GM19455 (cell line): Measurements from ENCODE around the gene PCED1B.
"Not testable (repeated sequence)": the region's sequence is repeated elsewhere in the genome, so short reads cannot be mapped to it uniquely, and the experiment has no call there.

Source experiments
- ATAC-seq: cut with Tn5 transposase; IDR thresholded peaks from one replicate; pipeline ENCODE4 v1.9.1; 2021; ENCODE audit not compliant: unreplicated experiment

Gene PCED1B

DNA sequence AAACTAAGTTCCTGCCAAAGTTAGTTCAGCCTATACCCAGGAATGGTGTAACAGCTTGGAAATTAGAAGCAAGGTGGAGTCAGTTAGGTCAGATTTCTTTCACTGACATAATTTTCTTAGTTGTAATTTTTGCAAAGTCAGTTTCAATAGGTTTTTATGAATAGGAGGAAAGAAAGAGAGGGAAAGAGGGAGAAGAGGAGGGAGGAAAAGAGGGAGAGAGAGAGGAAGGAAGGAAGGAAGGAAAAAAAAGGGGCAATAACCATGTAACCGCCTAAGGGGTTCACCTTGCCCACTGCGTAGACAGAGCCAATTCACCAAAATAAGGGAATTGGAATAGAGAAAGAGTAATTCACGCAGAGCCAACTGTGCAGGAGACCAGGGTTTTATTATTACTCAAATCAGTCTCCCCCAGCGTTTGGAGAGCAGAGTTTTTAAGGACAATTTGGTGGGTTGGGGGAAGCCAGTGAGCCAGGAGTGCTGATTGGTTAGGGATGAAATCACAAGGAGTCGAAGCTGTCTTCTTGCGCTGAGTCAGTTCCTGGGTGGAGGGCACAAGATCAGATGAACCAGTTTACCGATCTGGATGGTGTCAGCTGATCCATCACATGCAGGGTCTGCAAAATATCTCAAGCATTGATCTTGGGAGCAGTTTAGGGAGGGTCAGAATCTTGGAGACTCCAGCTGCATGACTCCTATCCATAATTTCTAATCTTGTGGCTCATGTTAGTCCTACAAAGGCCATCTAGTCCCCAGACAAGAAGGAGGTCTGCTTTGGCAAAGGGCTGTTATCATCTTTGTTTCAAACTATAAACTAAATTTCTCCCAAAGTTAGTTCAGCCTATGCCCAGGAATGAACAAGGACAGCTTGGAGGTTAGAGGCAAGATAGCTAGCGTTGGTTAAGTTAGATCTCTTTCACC lies 126.4 kb downstream of the PCED1B start:
- ATAC-seq, result no peak

DNA sequence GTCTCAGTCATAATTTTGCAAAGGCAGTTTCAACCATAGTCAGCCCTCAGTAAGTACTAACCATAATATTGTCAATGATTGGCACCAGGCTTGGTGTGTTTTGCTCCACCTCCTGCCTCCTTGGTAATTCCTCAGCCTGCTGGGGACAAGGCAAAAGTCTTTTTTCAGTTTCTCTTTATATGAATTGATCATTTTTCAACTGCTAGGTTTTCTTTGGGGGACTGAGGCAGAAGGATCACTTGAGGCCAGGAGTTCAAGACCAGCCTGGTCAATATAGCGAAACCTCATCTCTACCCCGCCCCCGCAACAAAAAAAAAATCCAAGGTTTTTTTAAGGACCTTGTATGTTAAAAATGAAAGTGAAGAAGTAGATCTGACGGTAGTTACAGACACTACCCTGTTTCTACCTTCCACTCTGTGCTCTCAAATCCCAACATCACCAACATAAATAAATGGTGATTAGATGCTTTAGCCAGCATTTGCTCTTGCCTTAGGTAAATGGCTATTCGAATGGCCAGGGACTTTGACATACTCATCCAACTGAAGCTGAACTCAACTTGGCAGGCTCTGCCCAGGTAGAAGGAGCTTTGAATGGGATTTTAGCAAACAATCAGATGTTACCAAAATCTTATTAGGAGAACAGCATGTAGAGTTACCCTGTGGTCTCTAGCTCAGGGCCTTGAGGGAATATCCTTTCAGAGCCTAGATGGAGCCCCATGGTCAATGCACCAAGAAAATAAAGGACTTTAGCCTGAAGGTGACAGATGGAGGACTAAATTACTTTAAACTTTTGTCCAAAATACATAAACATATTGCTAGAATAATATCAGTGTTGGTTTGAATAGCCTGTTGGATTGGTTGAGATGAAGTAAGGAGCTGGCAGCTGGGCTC lies 127.3 kb downstream of the PCED1B start:
- no peak for ATAC-seq

DNA sequence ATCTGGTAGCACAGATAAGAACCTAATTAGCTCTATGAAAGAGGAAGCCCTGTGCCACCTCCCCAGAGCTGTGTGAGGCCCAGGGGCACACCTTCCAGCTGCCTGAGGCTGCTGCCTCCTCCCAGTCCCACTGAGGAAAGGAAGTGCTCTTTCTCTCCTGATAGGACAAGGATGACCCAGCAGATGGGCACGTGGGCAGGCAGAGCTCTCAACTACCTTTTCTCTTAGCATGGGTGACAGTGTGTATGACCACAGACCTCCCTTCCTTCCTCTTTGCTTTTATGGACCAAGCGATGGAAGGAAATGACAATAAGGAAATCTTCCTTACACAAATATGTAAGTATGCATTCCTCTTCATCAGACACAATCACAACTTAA lies 127.9 kb downstream of the PCED1B start:
- ATAC-seq, result peak; percentile 54

DNA sequence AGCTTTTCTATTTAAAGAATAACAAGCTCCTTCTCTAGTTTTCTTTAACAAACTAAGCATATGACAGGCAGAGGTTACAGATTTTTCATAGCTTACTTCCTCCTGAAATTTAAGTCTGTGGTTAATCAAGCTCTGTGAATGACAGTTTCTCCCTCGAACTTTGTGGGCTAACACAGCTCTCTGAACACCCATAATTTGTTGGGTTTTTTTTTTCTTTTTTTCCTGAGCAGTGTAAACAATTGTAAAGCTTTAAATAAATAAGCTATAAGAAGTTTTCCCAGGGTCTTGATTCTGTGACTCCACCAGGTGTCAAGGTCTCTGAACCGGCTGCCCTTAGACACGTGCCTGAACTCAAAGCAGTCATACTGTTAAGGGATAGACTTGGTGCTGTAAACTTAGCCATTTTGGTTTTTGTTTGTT lies 128.4 kb downstream of the PCED1B start:
- peak; percentile 82 for ATAC-seq

DNA sequence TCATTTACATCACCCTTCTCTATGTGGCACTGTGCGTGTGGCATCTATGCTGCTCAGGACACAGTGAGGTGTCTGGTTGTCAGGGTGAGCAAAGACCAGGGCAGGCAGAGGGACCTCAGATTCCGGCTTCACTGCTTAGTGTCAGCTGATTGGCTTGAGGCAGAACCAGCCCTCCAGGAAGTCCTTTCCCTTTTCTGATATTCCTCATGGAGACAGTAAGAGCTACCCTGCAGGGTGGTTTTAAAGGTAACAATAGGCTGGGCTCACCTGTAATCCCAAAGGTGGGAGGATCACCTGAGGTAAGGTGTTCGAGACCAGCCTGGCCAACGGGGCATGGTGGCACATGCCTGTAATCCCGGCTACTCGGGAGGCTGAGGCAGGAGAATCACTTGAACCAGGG lies 129.6 kb downstream of the PCED1B start:
- no peak for ATAC-seq

DNA sequence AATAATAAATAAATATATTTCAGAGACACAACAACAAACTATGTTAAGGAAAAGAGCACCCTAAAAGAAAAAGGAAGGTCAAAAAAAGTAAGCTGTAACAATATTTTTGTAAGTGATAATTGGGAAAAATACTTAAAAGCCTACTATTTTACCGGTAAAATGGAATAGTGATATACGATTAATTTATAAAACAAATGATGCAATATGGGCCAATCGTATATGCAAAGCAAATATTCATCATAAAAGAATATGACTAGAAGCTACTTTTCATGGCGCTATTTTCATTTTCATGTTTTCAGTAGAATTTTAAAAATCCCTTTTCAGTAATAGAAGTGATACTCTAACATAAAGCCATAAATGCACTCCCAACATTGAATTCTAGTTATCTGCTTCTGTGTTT lies 131.4 kb downstream of the PCED1B start:
- ATAC-seq, result no peak

DNA sequence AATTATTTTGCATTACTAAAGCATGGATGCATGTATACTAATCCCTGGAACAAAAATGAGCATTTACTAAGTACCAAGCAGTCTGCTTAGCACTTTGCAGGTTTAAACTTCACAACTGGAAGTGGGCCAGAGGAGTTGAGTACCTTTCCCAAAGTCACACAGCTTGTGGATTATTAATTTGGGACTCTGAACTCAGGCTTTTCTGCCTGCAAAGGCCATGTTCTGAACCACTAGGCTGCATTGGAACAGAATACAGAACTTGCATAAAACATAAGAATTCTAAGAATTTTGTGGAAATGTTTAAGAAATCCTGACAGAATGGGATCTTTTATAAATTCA lies 133.2 kb downstream of the PCED1B start:
- no peak for ATAC-seq

DNA sequence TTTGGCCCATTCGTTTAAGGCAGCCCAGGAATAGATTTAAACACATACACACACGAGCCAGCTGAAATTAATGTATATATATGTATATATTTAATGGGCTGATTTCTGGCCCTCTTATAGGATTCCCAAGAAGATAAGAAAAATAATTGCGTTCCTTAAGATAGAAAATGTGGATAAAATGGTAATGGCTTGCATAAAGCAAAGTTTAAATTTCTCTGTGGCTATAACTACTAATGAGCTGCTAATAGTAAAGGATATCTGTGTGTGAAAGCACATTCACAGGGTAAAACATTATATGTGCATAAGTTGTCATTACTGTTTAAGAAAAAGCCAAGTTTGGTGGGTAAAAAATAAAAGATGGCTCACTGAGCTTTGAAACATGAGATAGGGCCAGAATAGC lies 134.0 kb downstream of the PCED1B start:
- no peak for ATAC-seq

DNA sequence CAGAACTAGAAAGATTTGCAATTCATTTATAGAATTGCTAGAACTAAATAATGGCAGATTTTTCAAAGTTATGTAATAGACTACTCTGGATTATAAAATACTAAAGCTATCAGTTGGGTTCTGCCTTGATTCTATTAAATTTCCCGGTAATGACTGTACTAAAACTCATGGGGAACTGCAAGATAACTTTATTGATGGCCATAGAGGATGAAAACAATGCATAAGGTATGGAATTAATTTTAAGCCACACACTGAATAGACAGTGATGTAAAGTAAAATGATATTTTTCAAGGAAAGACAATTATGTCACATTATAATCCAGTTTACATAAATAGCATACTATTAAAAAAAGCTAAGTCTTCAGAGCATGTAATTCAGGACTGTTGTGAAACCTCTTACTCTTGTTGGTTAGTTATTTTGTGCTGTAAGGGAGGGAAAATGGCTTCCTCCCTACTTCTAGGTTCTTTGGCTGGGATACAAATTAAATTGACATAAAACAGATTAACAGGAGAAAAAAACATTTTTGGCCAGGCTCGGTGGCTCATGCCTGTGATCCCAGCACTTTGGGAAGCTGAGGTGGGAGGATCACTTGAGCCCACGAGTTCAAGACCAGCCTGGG lies 134.7 kb downstream of the PCED1B start:
- ATAC-seq, result no peak

DNA sequence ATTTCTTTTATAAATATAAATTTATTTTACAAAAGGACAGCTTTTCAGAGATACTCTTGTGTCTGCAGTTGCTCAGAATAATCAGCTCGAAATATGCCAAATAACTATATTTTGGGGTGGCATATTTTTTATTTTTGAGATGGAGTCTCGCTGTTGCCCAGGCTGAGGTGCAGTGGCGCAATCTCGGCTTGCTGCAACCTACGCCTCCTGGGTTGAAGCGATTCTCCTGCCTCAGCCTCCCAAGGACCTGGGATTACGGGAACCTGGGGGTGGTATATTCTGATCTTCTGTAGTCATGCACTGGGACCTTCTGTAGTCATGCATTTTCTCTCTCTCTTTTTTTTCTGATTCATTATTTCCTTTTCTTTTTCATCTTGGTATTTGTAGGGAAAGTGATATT lies 135.3 kb downstream of the PCED1B start:
- no peak for ATAC-seq

DNA sequence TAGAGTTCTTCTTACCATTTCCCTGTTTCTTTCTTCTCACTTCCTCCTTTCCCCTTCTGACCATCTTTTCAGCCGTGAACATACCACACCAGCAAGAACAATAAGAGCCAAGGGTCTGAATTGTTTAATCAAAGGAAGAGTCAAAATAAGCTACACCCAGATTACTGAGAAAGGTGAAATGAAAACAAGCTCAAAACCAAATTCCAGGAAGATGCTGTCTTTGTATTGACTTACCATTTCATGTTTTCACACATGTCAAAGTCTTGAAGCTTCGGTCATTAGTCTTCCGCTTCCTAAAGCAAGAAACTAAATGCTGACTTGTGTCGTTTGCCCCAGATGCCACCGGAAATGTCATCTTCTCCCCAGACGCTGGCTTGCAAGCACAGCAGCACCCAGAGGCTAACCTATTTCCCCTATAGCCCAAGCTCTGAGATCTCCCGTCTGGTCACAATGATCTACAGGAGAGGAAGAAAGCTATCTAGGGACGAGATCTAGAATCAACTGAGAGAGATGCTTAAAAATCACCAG lies 136.8 kb downstream of the PCED1B start:
- peak; percentile 65 for ATAC-seq

DNA sequence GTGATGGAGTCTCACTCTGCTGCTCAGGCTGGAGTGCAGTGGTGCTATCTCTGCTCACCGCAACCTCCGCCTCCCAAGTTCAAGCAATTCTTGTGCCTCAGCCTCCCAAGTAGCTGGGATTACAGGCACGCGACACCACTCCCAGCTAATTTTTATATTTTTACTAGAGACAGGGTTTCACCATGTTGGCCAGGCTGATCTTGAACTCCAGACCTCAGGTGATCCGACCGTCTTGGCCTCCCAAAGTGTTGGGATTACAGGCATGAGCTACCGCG lies 138.1 kb downstream of the PCED1B start:
- ATAC-seq, result not testable (repeated sequence)

DNA sequence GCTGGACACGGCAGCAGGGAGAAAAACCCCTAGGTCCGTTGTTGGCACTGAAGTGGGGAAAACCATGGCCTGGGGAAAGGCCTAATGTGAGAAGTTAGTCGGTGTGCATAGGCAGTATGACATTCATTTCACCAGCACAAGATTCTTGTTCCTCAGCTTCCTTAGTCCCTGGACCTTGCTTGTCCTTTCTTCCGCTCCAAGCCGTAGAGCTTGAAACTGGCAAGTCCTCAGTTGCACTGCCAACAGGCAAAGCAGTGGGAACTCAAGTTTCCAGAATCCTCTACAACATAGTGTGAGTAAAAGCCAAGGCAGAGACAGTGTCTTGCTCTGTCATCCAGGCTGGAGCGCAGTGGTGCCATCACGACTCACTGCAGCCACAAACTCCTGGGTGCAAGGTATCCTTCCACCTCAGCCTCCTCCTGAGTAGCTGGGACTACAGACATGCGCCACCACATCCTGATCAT lies 138.8 kb downstream of the PCED1B start:
- no peak for ATAC-seq

DNA sequence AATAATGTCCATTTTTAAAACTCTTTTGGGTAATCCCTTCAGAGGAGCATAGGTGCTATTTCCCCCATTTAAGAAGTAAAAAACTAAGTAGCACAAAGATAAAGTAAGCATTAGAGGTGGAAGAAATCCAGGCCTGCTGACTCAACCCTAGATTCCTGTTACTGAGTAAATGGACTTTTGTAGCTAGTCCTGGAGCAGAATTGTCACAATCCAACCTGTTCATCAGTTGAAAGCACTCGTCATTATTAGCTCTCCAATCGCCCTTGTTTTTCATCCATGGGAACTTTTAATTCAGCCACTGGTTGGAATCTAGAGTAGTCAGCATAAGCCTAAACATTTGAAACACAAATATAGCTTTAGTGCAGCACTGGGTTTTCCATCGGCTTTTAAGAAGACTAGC lies 139.8 kb downstream of the PCED1B start:
- ATAC-seq, result no peak

DNA sequence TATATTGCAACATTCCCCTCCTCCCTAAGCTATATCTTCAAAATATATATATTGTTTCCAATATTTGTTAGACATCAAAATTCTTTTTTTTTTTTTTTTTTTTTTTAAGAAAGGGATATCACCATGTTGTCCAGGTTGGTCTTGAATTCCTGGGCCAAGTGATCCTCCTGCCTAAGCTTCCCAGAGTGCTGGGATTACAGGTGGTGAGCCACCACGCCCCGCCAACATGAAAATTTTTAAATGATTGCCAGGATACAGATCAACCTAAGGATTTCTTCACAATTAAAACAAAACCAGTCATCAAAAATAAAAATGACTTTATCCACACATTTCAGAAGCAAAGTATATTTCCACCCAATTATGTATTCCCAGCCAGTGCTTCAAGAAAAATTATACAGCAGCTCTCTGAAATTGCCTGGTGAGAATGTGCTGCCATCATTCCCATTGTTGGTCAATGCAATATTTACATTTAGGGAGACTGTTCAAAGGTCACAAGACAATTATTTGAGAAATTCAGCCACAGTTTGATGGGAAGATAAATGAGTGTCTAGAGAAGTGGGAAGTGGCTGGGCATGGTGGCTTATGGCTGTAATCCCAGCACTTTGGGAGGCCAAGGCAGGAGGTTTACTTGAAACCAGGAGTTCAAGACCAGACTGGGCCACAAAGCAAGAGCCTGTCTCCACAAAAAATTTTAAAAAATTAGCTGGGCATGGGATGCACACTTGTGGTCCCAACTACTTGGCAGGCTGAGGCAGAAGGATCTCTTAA lies 142.0 kb downstream of the PCED1B start:
- no peak for ATAC-seq

DNA sequence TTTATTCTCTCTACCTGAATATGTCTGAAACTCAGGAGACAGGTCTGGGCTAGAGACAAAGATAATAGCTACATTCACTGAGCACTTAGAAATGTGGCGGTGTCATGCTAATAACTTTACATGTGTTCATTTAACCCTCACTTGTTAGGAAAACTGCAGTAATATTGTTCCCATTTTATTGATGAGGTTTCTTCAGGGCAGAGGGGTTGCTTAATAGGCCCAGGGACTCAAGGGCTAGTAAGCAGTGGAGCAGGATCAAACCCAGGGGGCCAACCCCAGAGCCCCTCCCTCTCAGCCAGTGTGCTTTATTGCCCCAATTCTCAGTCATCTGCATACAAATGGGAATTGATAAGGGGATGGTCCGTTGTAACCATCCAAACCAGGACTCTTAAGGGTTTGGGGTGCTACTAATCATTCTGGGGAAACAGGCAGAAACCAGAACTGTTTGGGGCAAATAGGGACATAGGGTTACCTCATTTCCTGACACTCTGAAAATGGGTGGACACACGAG lies 143.2 kb downstream of the PCED1B start:
- ATAC-seq, result no peak

DNA sequence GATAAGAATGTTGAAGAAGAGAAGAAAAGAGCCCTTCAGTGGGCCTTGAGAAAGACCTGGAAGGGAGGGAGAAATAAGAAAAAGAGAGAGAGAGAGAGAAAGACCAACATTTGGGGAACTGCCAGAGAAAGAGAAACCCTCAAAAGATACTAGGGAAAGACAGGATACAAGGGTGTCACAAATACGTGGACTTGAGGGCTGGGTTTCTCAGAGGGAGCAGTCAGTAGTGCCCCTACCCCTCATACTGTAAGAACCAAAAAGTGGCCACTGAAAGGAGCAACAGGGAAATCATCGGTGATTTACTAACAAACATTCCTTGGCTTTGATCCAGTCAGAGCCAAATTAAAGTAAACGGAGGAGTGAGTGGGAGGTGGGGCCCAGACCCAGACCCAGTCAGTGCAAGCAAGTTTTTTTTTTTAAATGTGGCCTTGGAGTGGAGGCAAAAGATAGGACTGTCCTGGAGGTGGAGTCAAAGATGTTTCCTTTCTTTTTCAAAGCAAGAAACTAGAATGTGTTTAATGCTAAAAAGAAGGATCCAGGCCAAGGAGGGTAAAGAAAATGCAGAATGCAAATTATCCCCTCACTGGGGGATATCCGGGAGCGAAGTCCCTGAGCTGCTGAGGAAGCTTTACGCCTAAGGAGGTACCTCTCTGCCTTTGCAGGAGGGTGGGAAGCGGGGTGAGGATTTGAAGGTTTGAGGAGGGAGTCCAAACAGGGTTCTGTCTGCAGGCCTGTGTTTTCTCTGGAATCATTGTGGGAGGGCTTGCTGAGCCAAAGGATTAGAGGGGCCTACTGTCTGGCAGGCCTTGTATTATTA lies 143.8 kb downstream of the PCED1B start:
- no peak for ATAC-seq

DNA sequence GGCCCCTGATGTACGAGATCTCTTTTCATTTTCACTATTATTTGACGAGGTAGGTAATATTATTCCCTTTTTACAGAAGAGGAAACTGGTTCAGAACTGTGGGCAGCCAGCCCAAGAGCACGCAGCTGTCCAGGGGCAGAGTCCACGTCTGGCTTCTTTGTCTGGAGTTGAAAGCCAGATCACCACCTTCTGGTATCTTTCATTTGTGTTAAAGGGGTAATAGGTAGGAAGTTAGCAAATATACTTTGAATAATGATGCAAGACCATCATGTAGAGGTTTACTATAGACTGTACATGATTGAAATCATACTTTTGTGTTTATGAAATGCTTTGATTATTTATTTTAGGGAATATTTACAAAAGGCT lies 144.4 kb downstream of the PCED1B start:
- ATAC-seq, result no peak

DNA sequence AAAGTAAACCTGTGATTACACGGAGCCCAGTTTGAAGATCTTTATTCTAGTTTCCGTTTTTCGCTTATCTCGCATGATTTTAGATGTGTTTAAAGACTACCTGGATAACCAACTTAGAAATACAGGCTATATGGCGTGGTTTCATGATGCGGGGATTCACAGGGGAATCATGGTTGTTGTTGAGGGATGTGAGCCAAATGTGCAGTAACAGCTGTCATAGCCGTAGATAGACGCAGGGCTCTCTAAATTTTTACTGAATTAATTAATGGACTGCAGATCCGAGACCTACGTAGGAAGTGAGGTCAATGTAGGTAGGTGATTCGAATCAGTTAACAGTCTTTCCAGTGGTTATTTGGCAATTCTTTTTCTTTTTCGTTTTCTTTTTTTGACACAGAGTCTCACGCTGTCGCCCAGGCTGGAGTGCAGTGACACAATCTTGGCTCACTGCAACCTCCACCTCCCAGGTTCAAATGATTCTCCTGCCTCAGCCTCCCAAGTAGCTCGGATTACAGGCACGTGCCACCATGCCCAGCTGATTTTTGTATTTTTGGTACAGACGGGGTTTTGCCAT lies 145.2 kb downstream of the PCED1B start:
- ATAC-seq, result no peak
